Stimulated activated CD8-positive, alpha-beta memory T cell treated with anti-CD3 and anti-CD28 coated beads, Interleukin-7, amount 100 ng/mL, for 4 hours (primary cell): ENCODE results near the gene CPLX1.

Experiments used
- DNase-seq, 2 donors: peaks; one replicate each; pipeline ENCODE4 v3.0.0-alpha.2; 2020; ENCODE audit warnings: low read depth in 2 of 2

CPLX1 gene

GRCh38 chr4:855880-856224, 29.9 kb upstream of the CPLX1 start:
- no peak for DNase-seq

- DNase-seq: no peak
These were observed 28.4 kb upstream of the CPLX1 start for GRCh38 chr4:854356-854755.

GRCh38 chr4:853416-853781, 27.5 kb upstream of the CPLX1 start:
- DNase-seq: no peak

GRCh38 chr4:851701-852430, 25.9 kb upstream of the CPLX1 start:
- DNase-seq: no peak

- no peak for DNase-seq
These were observed 24.5 kb upstream of the CPLX1 start for GRCh38 chr4:850323-850945.

GRCh38 chr4:849478-850175, 23.7 kb upstream of the CPLX1 start:
- no peak for DNase-seq

GRCh38 chr4:848803-849477, 23.0 kb upstream of the CPLX1 start:
- no peak for DNase-seq

- no peak for DNase-seq
These were observed 22.4 kb upstream of the CPLX1 start for GRCh38 chr4:848307-848691.

GRCh38 chr4:845836-846251, 19.9 kb upstream of the CPLX1 start:
- DNase-seq: no peak

- no peak for DNase-seq
These were observed 19.4 kb upstream of the CPLX1 start for GRCh38 chr4:845233-845835.

GRCh38 chr4:844752-845232, 18.9 kb upstream of the CPLX1 start:
- DNase-seq: no peak

- DNase-seq: no peak
These were observed 13.9 kb upstream of the CPLX1 start for GRCh38 chr4:839675-840443.

- no peak for DNase-seq
These were observed 11.8 kb upstream of the CPLX1 start for GRCh38 chr4:837772-838171.

- no peak for DNase-seq
These were observed 10.9 kb upstream of the CPLX1 start for GRCh38 chr4:836750-837301.

GRCh38 chr4:836003-836511, 10.1 kb upstream of the CPLX1 start:
- DNase-seq: no peak

GRCh38 chr4:835148-836002, 9.4 kb upstream of the CPLX1 start:
- no peak for DNase-seq

GRCh38 chr4:834368-835147, 8.6 kb upstream of the CPLX1 start:
- DNase-seq: no peak

- no peak for DNase-seq
These were observed 7.9 kb upstream of the CPLX1 start for GRCh38 chr4:833731-834367.

GRCh38 chr4:833156-833555, 7.2 kb upstream of the CPLX1 start:
- DNase-seq: no peak
